HCT116 (cell line): Measurements from ENCODE around the gene DNTT. TPM values are rescaled to one million over a fixed set of nuclear protein-coding genes. Genes with fewer than 3 reads are reported as not detected.

ENCODE experiments used
- ATAC-seq: fragments of 200-7000 bp; cut with Tn5 transposase; 2 replicates; pipeline ENCODE4 v1.9.1; 2020; ENCODE audit warnings: mild to moderate bottlenecking, moderate library complexity
- BruUV-seq: library from RNA; stranded (reverse); fragments of 400-500 nt; replicated peaks from 2 replicates; lab custom pipeline; 2021; lab: Mats Ljungman, UMichigan
- CTCF ChIA-PET: fragments of 300-600 bp; sonication (Branson Sonifier 250); formaldehyde crosslinking; loops from one replicate; lab custom pipeline; 2021; ENCODE audit warnings: antibody characterized with exemption; lab: Charles Lee
- POLR2A ChIA-PET: fragments of 300-600, 350-600 bp; sonication (Branson Sonifier 250); formaldehyde crosslinking; loops from one replicate; lab custom pipeline; 2021; ENCODE audit warnings: antibody characterized with exemption; lab: Charles Lee
- RAD21 ChIA-PET, 2 experiments: fragments of 300-600 bp; sonication (Branson Sonifier 250); formaldehyde crosslinking; loops; one replicate each; lab custom pipeline; 2023; ENCODE audit warnings: low total read pairs in 2 of 2; ENCODE audit not compliant: uncharacterized antibody in 2 of 2, unreplicated experiment in 2 of 2, low non-redundant PET in 1 of 2; lab: Charles Lee
- DNase-seq: peaks from one replicate; pipeline ENCODE4 v3.0.0-alpha.2; 2010; ENCODE audit warnings: low read depth, low spot score
- H2AFZ ChIP-seq: fragments of 200-600 bp; shearing (Covaris generic), sonication (generic); 2 replicates; pipeline ENCODE4 v1.6.1; 2017; ENCODE audit warnings: low read depth, mixed run types, mixed read lengths, antibody characterized with exemption, low read length; ENCODE audit not compliant: poor library complexity, severe bottlenecking
- H3K27ac ChIP-seq: 2 replicates; pipeline ENCODE4 v1.5.1; 2012; ENCODE audit warnings: low read depth, low read length
- H3K27me3 ChIP-seq: fragments of 200-600 bp; sonication (generic); 2 replicates; pipeline ENCODE4 v1.6.1; 2016; ENCODE audit warnings: mixed run types, low read length, mixed read lengths; ENCODE audit not compliant: insufficient read depth
- H3K36me3 ChIP-seq, 2 experiments: fragments of 200-500 bp in 1 of 2; fragments of 200-600 bp in 1 of 2; sonication (Bioruptor generic) in 1 of 2; sonication (generic) in 1 of 2; 2 replicates each; pipeline versions ENCODE4 v1.5.1 to v1.6.1; 2014 to 2016; ENCODE audit warnings: low read length in 2 of 2, inconsistent platforms in 1 of 2, mixed read lengths in 1 of 2, mixed run types in 1 of 2; ENCODE audit not compliant: insufficient read depth in 2 of 2, control insufficient read depth in 1 of 2
- H3K4me1 ChIP-seq, 2 experiments: fragments of 200-600 bp in 1 of 2; sonication (generic) in 1 of 2; 2 replicates each; pipeline versions ENCODE4 v1.5.1 to v1.6.1; 2012 to 2017; ENCODE audit warnings: low read length in 2 of 2, inconsistent platforms in 1 of 2, mild to moderate bottlenecking in 1 of 2, mixed read lengths in 1 of 2, mixed run types in 1 of 2, moderate library complexity in 1 of 2; ENCODE audit not compliant: insufficient read depth in 2 of 2, control insufficient read depth in 1 of 2
- H3K4me2 ChIP-seq: fragments of 200-600 bp; sonication (generic); 2 replicates; pipeline ENCODE4 v1.6.1; 2017; ENCODE audit warnings: mixed run types, low read length, mixed read lengths
- H3K4me3 ChIP-seq, 2 experiments: fragments of 200-600 bp in 1 of 2; sonication (generic) in 1 of 2; replicated peaks in 1 of 2; 2 replicates each; pipeline ENCODE4 v1.5.1; 2011 to 2016; ENCODE audit warnings: low read length in 2 of 2, control low read depth in 1 of 2, low read depth in 1 of 2, mild to moderate bottlenecking in 1 of 2, mixed read lengths in 1 of 2, mixed run types in 1 of 2
- H3K79me2 ChIP-seq: fragments of 200-600 bp; sonication (generic); 2 replicates; pipeline ENCODE4 v1.6.1; 2017; ENCODE audit warnings: mild to moderate bottlenecking, mixed run types, low read length, moderate library complexity, mixed read lengths; ENCODE audit not compliant: insufficient read depth
- H3K9ac ChIP-seq: fragments of 200-600 bp; sonication (generic); 2 replicates; pipeline ENCODE4 v1.6.1; 2016; ENCODE audit warnings: low read length, mixed read lengths
- H3K9me2 ChIP-seq: fragments of 200-600 bp; sonication (generic), shearing (Covaris generic); 2 replicates; pipeline ENCODE4 v1.6.1; 2017; ENCODE audit warnings: mixed run types, mild to moderate bottlenecking, moderate library complexity; ENCODE audit not compliant: insufficient read depth
- H3K9me3 ChIP-seq, 2 experiments: fragments of 200-500 bp in 1 of 2; fragments of 200-600 bp in 1 of 2; sonication (Bioruptor generic) in 1 of 2; sonication (generic) in 1 of 2; 2 replicates each; pipeline ENCODE4 v1.6.1; 2014 to 2017; ENCODE audit warnings: low read length in 2 of 2, mixed read lengths in 2 of 2, inconsistent platforms in 1 of 2, low read depth in 1 of 2, mild to moderate bottlenecking in 1 of 2, mixed run types in 1 of 2, moderate library complexity in 1 of 2; ENCODE audit not compliant: control insufficient read depth in 1 of 2, insufficient read depth in 1 of 2
- H4K20me1 ChIP-seq: fragments of 200-600 bp; sonication (generic), shearing (Covaris generic); 2 replicates; pipeline ENCODE4 v1.6.1; 2017; ENCODE audit warnings: mixed run types, mild to moderate bottlenecking, moderate library complexity; ENCODE audit not compliant: insufficient read depth
- CBX3 ChIP-seq: IDR thresholded peaks from 2 replicates; pipeline ENCODE4 v1.6.1; 2012; ENCODE audit warnings: low read depth
- CEBPB ChIP-seq: IDR thresholded peaks from 2 replicates; pipeline ENCODE4 v1.6.1; 2012; ENCODE audit warnings: low read depth
- ELF1 ChIP-seq: IDR thresholded peaks from 2 replicates; pipeline ENCODE4 v1.6.1; 2012; ENCODE audit warnings: low read depth, borderline replicate concordance
- EZH2phosphoT487 ChIP-seq: fragments of 200-600 bp; IDR thresholded peaks from 2 replicates; pipeline ENCODE4 v1.6.1; 2018; ENCODE audit warnings: antibody characterized with exemption, borderline replicate concordance
- FOSL1 ChIP-seq: IDR thresholded peaks from 2 replicates; pipeline ENCODE4 v1.6.1; 2012; ENCODE audit warnings: low read depth
- JUND ChIP-seq: IDR thresholded peaks from 2 replicates; pipeline ENCODE4 v1.6.1; 2012
- POLR2AphosphoS5 ChIP-seq: IDR thresholded peaks from 2 replicates; pipeline ENCODE4 v1.6.1; 2011; ENCODE audit warnings: mild to moderate bottlenecking, low read depth, low read length, moderate library complexity
- RAD21 ChIP-seq: IDR thresholded peaks from 2 replicates; pipeline ENCODE4 v1.6.1; 2012; ENCODE audit warnings: low read depth, mild to moderate bottlenecking
- SRF ChIP-seq: IDR thresholded peaks from 2 replicates; pipeline ENCODE4 v1.6.1; 2012; ENCODE audit warnings: low read depth
- TCF7L2 ChIP-seq: IDR thresholded peaks from 2 replicates; pipeline ENCODE4 v1.7.0; 2011; ENCODE audit warnings: borderline replicate concordance, inconsistent platforms; ENCODE audit not compliant: insufficient read depth, insufficient read length; ENCODE audit errors: extremely low read depth
- YY1 ChIP-seq: IDR thresholded peaks from 2 replicates; pipeline ENCODE4 v1.6.1; 2011; ENCODE audit warnings: low read length, low read depth, moderate library complexity, mild to moderate bottlenecking; ENCODE audit not compliant: insufficient replicate concordance; ENCODE audit errors: extremely low read depth
- ZFX ChIP-seq: fragments of 450-650 bp; IDR thresholded peaks from 2 replicates; pipeline ENCODE4 v1.6.1; 2017
- ZNF274 ChIP-seq: fragments of 200-500 bp; sonication (Bioruptor generic); IDR thresholded peaks from 2 replicates; pipeline ENCODE4 v1.6.1; 2014; ENCODE audit warnings: mild to moderate bottlenecking, low read depth, low read length, inconsistent platforms
- intact Hi-C: fragments of 100-400 bp; cut with micrococcal nuclease; formaldehyde crosslinking; loops from 2 replicates; pipeline ENCODE4 v1.10.0; 2022
- total RNA-seq: library from RNA; stranded (reverse); gene quantifications from one replicate; pipeline ENCODE4 v1.2.1, GENCODE V29; 2021; ENCODE audit not compliant: unreplicated experiment
- TF ChIP-seq, protein P1 (sequence below): IDR thresholded peaks from 2 replicates; pipeline ENCODE4 v1.6.1; 2012
- TF ChIP-seq, protein P2 (sequence below): IDR thresholded peaks from 2 replicates; pipeline ENCODE4 v1.6.1; 2012

DNTT gene
- total RNA-seq, 1 experiment from 2014 or later = not detected

DNA sequence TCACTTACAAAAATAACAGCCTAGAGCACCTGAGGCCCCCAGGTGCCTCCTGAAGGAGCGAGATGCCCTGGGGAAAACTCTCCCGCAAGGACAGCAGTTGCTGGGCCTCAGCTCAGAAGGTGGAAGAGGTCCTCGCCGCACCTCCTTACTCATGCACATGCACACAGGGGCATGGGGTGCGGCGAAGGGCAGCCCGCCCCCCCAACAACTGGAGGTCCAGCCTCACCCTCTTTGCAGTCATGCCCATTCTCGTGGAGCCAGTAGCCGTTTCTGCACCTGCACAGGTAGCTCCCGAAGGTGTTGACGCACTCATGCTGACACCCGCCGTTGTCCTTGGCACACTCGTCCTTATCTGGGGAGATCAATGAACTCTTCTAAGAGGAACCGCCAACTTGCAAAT is 74.5 kb downstream of the DNTT start:
- RAD21 ChIA-PET = no interaction called here
- Histone ChIP-seq H3K9ac (no peak overlapping the region), H3K36me3 (no peaks in the 10 kb centered on the region), H3K4me3 (no peak overlapping the region), H4K20me1 (no peaks in the 10 kb centered on the region), H3K4me2 (no peak overlapping the region), H2AFZ (no peak overlapping the region), H3K27ac (no peak overlapping the region), H3K4me1 (peaks cover 0 to 23% of the 10 kb centered on the region in 2 experiments; a peak in 3 of 4 replicates), H3K9me2 (no peaks in the 10 kb centered on the region), H3K79me2 (no peaks in the 10 kb centered on the region), H3K9me3 (no peaks in the 10 kb centered on the region), H3K27me3 (no peaks in the 10 kb centered on the region)
- DNase-seq (no peak), ATAC-seq (no peak)
- CTCF ChIA-PET = interaction anchor here (1.3 kb wide), 1 partner anchor 8 kb away, joined by 5 read pairs; no protein-coding TSS in a partner anchor
- no TSS peak for BruUV-seq
- intact Hi-C loops = loop anchor here (5.0 to 10.0 kb wide), 2 partner anchors 266 to 454 kb away; partner anchors contain the start of gene LCOR
- POLR2A ChIA-PET = no interaction called here
- no peak for TF ChIP-seq CEBPB

DNA sequence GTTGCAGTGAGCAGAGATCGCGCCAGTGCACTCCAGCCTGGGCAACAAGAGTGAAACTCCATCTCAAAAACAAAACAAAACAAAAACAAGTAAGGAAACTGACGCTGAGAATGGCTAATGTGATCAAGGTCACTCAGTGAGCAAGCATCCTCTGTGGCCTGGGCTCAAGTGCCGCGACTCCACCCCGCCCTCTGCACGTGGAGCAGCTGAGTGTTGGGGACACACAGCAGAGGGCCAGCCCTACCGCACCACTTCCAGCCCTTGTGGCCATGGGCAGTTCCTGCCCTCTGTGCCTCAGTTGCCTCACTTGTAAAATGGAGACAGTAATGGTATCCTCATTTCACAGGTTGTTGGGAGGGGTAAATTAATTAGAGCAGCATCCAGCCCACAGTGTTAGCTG is 75.5 kb downstream of the DNTT start:
- Histone ChIP-seq H3K9me3 (no peaks in the 10 kb centered on the region), H3K9ac (no peak overlapping the region), H3K27me3 (no peaks in the 10 kb centered on the region), H3K4me1 (peaks cover 0 to 21% of the 10 kb centered on the region in 2 experiments; a peak in 3 of 4 replicates), H3K9me2 (no peaks in the 10 kb centered on the region), H3K4me2 (no peak overlapping the region), H3K36me3 (no peaks in the 10 kb centered on the region), H2AFZ (no peak overlapping the region), H3K27ac (no peak overlapping the region), H3K4me3 (no peak overlapping the region), H3K79me2 (no peaks in the 10 kb centered on the region), H4K20me1 (no peaks in the 10 kb centered on the region)
- no TSS peak for BruUV-seq
- ChIA-PET RAD21 (no interaction called here), POLR2A (no interaction called here), CTCF (interaction anchor here (1.3 kb wide), 1 partner anchor 9 kb away, joined by 5 read pairs; no protein-coding TSS in a partner anchor)
- DNase-seq (no peak), ATAC-seq (no peak)
- intact Hi-C loops = loop anchor here (5.0 to 10.0 kb wide), 3 partner anchors 265 to 648 kb away; partner anchors contain the start of gene LCOR
- TF ChIP-seq RAD21 (no peak), FOSL1 (no peak), TCF7L2 (no peak), CBX3 (no peak), CEBPB (no peak), POLR2AphosphoS5 (no peak), YY1 (no peak), ELF1 (no peak), ZFX (no peak), EZH2phosphoT487 (no peak), ZNF274 (no peak), JUND (no peak), SRF (no peak)
- TF ChIP-seq, protein P1, sequence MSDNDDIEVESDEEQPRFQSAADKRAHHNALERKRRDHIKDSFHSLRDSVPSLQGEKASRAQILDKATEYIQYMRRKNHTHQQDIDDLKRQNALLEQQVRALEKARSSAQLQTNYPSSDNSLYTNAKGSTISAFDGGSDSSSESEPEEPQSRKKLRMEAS = no peak
- TF ChIP-seq, protein P2, sequence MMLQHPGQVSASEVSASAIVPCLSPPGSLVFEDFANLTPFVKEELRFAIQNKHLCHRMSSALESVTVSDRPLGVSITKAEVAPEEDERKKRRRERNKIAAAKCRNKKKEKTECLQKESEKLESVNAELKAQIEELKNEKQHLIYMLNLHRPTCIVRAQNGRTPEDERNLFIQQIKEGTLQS = no peak
